ENCODE measurements around the gene MZT2B.
A peak's percentile ranks its signal among the peaks of the same experiment; 100 is the strongest.
"Not testable (repeated sequence)": the region's sequence is repeated elsewhere in the genome, so short reads cannot be mapped to it uniquely, and the experiment has no call there.

Gene MZT2B, protein sequence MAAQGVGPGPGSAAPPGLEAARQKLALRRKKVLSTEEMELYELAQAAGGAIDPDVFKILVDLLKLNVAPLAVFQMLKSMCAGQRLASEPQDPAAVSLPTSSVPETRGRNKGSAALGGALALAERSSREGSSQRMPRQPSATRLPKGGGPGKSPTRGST

GRCh38 chr2:130181880-130182682 is at the start of gene MZT2B:
Gene MZT2B (plus strand): TSS chr2:130182262. CDS start chr2:130182283, 21 bp downstream.
- peak within 1 kb of the TSS; percentile 79 for H3K4me3 ChIP-seq (ENCODE audit: low read depth, low read length)
- DNase-seq (ENCODE audit: low read depth) = peak; percentile 94

DNA sequence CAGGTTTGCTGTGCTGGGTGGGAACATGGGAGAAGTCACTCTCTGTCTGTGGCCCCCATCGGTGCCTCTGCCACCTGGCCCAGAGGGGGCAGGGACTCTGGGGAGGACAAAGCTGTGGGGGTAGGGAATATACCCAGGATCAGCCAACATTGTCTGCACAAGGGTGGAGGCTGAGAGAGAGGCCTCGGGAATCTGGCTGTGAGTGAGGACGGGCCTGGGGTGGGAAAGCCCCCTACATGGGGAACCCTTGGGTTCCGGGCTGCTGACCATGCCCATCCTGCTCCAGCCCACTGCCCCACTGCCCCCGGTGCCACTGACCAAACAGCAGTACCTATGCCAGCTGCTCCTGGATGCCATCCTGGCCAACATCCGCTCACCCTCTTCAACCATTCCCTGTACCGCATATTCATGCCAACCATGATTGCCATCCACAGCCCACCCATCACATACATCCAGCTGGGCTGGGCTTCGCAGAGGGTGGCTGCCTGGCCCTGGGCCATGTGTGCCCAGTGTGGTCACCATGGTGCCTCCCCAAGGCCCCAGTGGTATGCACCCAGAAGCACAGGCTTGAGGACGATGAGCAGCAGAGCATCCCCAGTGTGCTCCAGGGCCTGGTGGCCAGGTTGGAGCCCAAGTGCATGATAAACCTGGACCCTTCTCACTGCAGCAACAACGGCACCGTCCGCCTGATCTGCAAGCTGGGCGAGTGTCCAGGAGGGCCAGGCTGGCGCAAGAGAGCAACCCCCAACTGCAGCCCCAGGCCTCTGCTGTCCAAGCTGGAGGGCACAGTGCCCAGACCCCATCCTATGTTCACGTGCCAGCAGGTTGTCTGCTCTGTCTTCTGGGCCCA is 46.1 kb upstream of the MZT2B start:
- DNase-seq (ENCODE audit: low read depth) = no peak
- no peak overlapping the region for H3K4me3 ChIP-seq (ENCODE audit: low read depth, low read length)
- no peak for TF ChIP-seq CTCF (IDR thresholded peaks at IDR 0.05; ENCODE audit: insufficient read depth, low read depth, low read length, missing control alignments)

More at GRCh38 chr2:130181880-130182682, at the start of gene MZT2B:
- peak; percentile 71 for TF ChIP-seq CTCF (IDR thresholded peaks at IDR 0.05; ENCODE audit: insufficient read depth, low read depth, low read length, missing control alignments)

DNA sequence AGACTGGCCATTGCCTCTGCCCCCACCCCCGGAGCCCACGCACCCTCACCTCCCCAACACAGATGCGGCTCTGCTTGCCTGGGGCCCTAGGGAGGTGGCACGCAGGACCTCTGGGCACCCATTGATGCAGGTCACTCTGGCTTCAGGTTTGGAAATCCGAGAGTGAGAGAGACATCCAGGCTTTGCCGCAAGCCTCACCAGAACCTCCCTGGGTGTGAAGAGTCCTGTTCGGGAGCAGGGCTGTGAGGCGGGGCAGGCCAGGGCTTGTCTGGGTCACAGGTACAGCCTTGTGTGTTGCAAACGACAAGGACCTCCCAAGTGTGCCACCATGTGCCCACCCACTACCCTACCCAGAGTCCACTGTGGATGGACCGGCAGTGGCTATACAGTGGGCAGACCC is 45.5 kb upstream of the MZT2B start:
- not testable (repeated sequence) for H3K4me3 ChIP-seq (ENCODE audit: low read depth, low read length); DNase-seq (ENCODE audit: low read depth)

DNA sequence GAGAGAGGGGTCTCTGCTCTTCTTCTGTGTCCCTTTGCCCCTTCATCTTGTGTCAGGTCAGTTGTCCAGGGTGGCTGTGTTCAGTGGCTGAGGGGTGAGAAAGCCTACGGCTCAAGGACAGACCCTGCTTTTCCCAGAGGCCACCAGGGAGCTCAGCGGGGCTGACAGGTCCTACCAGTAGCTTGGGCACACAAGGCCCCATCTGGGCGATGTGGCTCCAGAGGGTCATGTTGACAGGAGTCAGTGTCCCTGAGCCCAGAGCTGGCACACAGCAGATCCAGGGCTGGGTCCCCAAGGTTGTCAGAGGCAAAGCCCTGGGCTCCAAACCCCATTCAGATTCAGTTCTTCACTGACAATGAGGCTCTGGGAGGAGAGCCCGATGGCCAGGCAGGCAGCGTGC is 44.9 kb upstream of the MZT2B start:
- H3K4me3 ChIP-seq (ENCODE audit: low read depth, low read length); DNase-seq (ENCODE audit: low read depth): not testable (repeated sequence)

GRCh38 chr2:130138326-130138725 is 43.7 kb upstream of the MZT2B start:
- H3K4me3 ChIP-seq (ENCODE audit: low read depth, low read length); DNase-seq (ENCODE audit: low read depth): not testable (repeated sequence)

DNA sequence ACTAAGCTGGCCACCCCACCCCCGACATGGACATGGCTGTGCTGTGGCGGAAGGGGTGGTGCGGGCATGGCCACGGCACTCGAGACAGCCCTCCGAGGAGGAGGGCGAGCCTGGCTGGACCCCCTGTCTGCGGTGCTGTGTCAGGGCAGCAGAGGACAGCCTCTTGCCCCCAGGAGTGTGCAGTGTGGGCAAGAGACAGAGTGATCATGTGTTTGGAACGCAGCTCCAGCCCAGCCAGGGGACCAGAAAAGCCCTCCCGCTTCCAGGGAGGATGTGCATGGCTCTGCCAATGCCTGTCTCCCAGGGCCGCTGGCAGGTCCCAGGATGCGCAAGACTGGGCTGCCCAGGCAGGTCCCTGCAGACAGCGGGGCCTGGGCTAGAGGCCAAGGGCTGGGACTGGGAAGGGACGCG is 43.2 kb upstream of the MZT2B start:
- H3K4me3 ChIP-seq (ENCODE audit: low read depth, low read length); DNase-seq (ENCODE audit: low read depth): not testable (repeated sequence)

- DNase-seq (ENCODE audit: low read depth); H3K4me3 ChIP-seq (ENCODE audit: low read depth, low read length): not testable (repeated sequence)
These were observed 42.5 kb upstream of the MZT2B start for GRCh38 chr2:130139331-130140280.

GRCh38 chr2:130140516-130140915 is 41.5 kb upstream of the MZT2B start:
- H3K4me3 ChIP-seq (ENCODE audit: low read depth, low read length); DNase-seq (ENCODE audit: low read depth): not testable (repeated sequence)

GRCh38 chr2:130141002-130141401 is 41.1 kb upstream of the MZT2B start:
- not testable (repeated sequence) for DNase-seq (ENCODE audit: low read depth); H3K4me3 ChIP-seq (ENCODE audit: low read depth, low read length)

- DNase-seq (ENCODE audit: low read depth); H3K4me3 ChIP-seq (ENCODE audit: low read depth, low read length): not testable (repeated sequence)
These were observed 40.3 kb upstream of the MZT2B start for GRCh38 chr2:130141645-130142370.

GRCh38 chr2:130142396-130143265 is 39.4 kb upstream of the MZT2B start:
- DNase-seq (ENCODE audit: low read depth); H3K4me3 ChIP-seq (ENCODE audit: low read depth, low read length): not testable (repeated sequence)

- DNase-seq (ENCODE audit: low read depth) = peak; percentile 44
- H3K4me3 ChIP-seq (ENCODE audit: low read depth, low read length) = not testable (repeated sequence)
These were observed 38.6 kb upstream of the MZT2B start for GRCh38 chr2:130143266-130144039.

- peak within 1 kb of the TSS; percentile 40 for H3K4me3 ChIP-seq (ENCODE audit: low read depth, low read length)
- peak; percentile 69 for DNase-seq (ENCODE audit: low read depth)
These were observed 37.1 kb upstream of the MZT2B start, which contains the start of gene CCDC74B for GRCh38 chr2:130145006-130145414. Gene CCDC74B (minus strand): TSS chr2:130145112. CDS start chr2:130144996, 116 bp downstream.
